HG03457 (cell line): Measurements from ENCODE around the gene TEX51.

Experiments used
- ATAC-seq: cut with Tn5 transposase; IDR thresholded peaks from one replicate; pipeline ENCODE4 v1.9.1; 2021; ENCODE audit warnings: moderate number of reproducible peaks; ENCODE audit not compliant: unreplicated experiment

TEX51 gene

DNA sequence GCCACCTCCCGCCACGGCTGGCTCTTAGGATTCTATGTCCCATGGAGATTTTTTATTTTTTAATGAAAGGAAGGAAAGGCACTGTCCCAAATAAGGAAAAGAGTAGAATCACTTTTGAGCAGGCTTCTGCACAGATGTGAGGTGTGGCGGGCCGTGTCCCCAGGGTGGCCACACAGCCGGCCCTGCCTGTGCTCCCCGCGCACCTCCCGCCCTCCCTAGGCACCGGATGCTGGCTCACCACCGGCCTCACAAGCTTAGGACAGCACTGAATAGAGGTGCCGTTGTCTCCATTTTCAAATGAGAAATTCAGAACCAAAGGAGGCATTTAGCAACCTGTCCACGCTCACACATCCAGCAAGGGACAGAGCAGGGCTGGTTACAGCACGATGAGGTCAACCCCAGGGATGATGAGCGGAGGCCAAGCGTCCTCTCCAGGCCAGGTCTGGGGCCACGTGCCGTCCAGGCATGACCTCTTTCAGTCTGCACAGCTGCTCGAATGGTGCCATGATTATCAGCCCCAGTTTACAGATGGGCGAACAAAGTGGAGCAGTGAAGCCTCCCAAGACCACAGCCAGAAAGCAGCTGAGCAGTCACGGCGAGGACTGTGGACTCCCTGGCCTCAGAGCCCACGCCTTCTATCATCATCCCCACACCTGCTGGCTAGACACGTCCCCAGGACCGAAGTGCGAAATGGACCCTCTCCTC lies 20.7 kb upstream of the TEX51 start:
- no peak for ATAC-seq

- ATAC-seq = no peak
Measured at GRCh38 chr2:126878601-126879000, 20.1 kb upstream of the TEX51 start.

- ATAC-seq = no peak
Measured at GRCh38 chr2:126879348-126880298, 19.1 kb upstream of the TEX51 start.

GRCh38 chr2:126880324-126880723 lies 18.4 kb upstream of the TEX51 start:
- no peak for ATAC-seq

DNA sequence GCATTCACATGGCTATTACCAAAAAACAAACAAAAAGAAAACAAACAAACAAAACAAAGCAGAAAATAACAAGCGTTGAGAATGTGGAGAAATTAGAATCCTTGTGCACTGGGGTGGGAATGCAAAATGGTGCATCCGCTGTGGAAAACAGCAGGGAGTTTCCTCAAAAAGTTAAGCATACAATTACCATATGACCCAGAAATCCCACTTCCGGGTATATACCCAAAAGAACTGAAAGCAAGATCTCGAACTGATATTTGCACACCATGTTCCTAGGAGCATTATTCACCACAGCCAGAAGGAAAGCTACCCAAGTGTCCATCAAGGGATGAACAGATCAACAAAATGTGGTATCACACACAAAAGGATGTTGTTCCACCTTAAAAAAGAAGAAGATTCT lies 17.9 kb upstream of the TEX51 start:
- ATAC-seq = no peak

DNA sequence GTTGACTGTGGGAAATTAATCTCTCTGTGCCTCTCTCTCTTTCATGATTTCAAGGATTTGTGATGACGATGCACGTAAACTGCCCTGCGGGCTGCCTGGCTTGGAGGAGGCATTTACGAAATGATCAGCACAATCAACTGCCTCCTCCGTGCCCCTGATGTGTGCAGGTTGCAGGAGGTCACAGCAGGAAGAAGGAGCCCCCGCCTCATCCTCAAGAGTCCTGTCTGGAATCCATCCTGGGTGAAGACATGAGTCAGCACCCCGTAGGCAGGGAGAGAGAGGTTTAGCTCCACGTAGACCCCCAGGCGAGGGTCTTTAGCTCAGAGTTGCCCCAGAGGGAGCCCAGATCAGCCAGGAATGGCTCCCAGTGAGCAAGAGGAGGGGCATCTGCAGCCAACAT lies 17.1 kb upstream of the TEX51 start:
- ATAC-seq = no peak

DNA sequence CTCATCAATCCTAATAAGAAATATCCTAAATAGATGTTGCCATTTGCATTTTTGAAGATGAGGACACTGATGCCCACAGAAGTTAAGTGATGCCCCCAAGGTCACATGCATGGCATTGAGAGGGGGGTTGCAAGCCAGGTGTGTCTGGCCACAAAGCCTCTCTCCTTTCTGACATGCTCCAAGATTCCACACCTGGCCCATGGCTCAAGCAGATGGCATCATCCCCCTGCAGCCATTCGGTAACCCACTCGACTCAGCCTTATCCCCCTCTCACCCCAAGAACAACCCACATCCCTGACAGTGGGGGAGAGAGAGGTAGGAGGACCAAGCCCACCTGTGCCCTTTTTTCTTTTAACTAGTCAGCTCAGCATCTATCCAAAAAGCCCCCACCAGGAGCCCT lies 16.5 kb upstream of the TEX51 start:
- ATAC-seq = no peak

DNA sequence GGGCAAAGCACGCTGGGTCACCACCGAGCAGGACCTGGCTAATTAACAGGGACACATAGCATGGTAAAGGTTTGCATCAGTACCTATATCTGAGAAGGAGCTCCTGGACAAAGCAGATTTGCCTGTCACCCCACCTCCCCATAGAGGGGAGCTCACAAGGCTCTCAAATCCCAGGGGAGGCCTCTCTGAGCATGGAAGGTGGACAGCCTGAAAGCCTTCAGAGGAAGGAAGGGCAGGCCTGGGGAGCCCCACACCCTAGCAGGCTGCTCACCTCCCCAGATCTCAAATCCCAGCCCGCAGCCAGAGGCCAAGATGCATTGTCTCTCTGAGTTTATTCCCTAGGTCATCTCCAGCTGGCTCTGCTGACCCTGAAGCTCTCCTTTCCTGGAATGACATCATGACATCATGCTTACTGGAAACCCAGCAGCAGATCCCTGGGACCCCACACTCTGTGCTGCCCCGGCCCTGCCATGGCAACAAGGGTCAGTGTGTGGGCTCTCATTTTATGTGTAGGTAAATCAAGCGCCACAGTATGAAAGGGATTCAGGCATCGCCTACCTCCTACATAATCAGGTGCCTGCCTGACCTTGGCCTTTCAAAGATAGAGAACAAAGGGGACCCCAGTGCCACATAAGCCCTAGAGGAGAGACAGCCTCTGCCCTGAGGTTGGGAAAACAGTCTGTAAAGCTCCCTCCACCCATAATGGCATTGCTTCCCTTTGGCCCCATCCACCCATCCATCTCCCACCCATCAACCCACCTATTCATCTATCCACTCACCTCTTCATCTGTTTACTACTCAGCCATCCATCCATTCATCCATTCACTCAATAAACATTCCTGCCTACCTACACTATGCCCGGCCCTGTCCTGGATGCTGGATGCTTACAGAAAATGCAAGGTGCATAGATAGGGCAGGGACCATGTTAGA lies 15.7 kb upstream of the TEX51 start:
- ATAC-seq = no peak

- no peak for ATAC-seq
Measured at GRCh38 chr2:126883666-126884040, 15.0 kb upstream of the TEX51 start.

GRCh38 chr2:126884861-126885750 lies 13.6 kb upstream of the TEX51 start:
- no peak for ATAC-seq

GRCh38 chr2:126885751-126886210 lies 12.9 kb upstream of the TEX51 start:
- ATAC-seq = no peak

GRCh38 chr2:126886211-126886915 lies 12.3 kb upstream of the TEX51 start:
- ATAC-seq = peak; percentile 86

- no peak for ATAC-seq
Measured at GRCh38 chr2:126886916-126887280, 11.8 kb upstream of the TEX51 start.

- no peak for ATAC-seq
Measured at GRCh38 chr2:126887506-126887905, 11.2 kb upstream of the TEX51 start.

DNA sequence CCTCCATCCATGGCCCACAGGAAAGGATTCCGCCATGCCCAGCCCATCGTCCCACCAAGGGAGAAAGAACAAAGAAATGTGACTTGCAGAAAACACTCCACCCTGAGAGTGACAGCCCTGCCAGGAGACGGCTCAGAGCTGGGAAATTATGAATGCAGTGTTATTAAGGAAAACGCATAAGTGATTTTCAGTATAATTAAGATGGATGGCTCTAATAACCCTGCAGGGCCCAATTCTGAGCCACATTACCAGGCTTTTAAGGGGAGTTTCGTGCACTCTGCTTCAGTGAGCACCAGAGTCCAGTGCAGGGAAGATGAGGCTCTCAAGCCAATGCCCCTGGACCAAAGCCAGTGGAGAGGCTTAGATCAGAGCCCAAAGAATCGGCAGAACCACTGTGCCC lies 10.6 kb upstream of the TEX51 start:
- ATAC-seq = no peak

- no peak for ATAC-seq
Measured at GRCh38 chr2:126889071-126889470, 9.6 kb upstream of the TEX51 start.

- no peak for ATAC-seq
Measured at GRCh38 chr2:126889496-126890135, 9.1 kb upstream of the TEX51 start.

DNA sequence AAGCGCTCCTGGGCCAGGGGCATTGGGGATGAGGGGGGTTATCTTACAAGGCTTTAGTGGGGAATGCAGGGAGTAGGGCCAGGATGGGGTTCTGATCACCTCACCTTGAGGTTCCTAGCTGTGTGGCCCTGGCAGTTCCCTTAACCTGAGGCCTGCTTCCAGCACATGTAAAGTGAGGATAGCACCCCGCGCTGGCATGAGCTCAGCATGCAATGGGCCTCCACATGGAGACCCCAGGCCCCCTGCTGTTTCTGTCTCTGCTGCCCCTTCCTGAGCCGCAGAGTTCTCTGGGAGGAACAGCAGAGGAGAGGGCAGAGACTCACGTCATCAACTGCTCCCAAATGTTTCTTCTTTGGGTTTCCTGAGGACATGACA lies 8.6 kb upstream of the TEX51 start:
- ATAC-seq = no peak
